Pons (tissue), 1 donor: ENCODE results near the gene NOVA2.

Source experiments
- DNase-seq: peaks from one replicate; pipeline ENCODE4 v3.0.0-alpha.2; 2016; ENCODE audit warnings: low spot score

Gene NOVA2

DNA sequence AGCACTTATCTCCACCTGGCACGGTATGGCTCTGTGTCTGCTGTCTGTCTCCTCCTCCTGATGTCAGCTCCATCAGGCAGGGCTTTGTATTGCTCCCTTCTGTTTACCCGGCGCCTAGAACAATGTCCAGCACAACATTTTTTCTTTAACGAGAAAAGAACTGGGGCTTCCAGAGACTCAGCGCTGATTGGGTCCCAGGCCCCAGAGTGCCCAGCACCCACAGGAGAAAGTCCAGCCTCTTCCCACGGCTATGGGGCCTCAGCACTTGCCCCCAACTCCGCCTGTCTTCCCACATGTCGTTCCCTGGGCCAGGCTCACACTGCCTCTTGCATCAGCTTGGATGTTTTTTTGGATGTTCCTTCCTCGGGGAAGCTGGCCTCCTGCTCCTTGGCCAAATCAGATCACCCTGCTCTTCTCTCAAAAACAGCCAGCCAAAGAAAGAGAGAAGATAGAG lies 78.1 kb downstream of the NOVA2 start:
- peak; percentile 66 for DNase-seq

DNA sequence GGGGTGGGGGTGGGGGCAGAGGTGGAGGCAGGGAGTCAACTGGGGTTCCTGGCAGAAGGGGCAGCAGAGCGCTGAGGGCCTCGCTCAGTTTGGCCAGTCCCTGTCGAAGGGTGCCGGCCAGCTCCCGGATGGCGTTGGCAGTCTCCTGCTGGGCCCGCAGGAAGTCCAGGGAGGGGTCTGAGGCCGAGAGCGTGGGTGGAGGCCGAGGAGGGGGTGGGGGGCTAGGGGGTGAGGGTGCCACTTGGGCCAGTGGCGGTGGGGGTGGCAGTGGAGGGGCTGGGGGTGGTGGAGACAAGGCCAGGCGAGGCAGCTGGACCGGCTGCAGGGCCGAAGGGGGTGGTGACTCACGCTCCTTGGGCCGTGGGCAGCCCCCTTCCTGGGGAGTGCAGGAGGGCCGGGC lies 82.8 kb downstream of the NOVA2 start:
- DNase-seq, result no peak

DNA sequence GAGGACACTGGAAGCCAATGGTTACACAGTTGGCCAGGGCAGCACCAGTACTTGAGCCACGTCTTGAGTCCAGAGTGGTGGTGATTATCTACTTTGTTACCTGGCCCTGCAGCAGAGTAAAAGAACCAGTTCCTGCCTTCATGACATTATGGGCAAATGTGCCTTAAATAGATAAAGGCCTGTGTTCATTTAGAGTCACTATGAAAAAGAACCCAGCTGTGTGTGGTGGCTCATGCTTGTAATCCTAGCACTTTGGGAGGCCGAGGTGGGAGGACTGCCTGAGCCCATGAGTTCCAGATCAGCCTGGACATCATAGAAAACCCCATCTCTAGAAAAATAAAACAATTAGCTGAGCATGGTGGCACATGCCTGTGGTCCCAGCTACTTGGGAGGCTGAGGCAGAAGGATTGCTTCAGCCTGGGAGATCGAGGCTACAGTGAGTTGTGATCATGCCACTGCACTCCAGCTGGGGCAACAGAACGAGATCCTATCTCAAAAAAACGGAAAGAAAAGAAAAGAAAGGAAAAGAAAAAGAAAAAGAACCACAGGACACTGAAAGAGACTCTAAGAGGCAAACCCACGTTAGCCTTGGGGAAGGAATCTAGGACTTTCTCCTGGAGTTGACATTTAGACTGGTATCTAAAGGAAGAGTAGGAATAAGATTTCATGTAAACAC lies 84.3 kb downstream of the NOVA2 start:
- DNase-seq, result no peak

DNA sequence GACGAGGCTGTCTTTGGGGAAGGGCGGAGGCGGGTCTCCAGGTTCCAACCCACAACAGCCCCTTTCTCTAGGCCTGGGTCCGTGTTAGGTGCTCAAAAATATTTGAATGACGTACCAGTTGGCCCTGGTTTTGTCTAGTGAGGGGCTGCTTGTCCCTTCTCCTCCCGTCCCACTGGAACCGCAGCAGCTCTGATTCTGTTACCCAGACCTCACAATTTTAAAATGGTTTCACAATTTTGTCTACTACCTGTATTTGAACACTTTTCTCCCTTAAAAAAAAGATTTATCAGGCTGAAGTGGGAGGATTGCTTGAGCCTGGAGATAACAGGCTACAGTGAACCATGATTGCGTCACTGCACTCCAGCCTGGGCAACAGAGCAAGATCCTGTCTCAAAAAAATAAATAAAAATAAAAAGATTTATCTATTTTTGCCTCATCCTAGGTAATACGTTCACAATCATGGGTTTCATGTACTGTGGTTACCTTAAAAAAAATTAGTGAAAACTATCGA lies 86.4 kb downstream of the NOVA2 start:
- no peak for DNase-seq

DNA sequence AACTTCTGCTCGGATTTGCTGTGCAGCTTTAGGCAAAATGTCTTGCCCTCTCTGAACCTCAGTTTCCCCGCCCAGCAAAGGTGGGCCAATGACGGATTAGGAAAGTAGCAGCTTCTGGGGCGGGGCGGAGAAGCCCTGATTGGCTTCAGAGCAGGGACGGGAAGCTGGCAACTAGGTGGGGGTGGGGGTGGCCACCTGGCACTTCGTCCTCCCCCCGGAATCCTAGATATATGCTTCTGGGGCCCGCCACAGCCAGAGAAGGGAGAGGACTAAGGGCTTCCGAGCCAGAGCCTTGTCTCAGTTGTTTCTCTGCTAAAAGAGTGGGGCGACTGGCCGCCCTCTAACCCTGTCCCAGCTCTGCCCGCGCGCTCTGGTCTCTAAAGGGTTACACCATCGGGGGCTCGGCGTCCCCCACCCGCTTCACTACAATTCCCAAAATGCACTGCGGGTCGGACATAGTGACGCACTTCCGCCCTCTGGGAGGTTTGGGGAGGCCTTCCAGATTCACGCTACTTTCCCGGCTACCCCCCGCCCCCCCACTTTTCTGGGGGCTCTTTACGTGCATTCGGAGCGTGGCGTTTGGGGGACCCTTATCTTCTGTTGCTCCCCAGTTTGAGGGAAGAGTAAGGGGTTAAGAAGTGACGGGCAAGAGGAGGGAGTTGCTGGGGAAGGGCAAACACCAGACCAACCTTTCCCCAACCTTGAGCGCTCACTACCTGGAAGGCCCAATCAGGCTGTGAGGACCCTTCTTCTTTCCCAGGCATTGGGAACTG lies 87.1 kb downstream of the NOVA2 start:
- peak; percentile 94 for DNase-seq

DNA sequence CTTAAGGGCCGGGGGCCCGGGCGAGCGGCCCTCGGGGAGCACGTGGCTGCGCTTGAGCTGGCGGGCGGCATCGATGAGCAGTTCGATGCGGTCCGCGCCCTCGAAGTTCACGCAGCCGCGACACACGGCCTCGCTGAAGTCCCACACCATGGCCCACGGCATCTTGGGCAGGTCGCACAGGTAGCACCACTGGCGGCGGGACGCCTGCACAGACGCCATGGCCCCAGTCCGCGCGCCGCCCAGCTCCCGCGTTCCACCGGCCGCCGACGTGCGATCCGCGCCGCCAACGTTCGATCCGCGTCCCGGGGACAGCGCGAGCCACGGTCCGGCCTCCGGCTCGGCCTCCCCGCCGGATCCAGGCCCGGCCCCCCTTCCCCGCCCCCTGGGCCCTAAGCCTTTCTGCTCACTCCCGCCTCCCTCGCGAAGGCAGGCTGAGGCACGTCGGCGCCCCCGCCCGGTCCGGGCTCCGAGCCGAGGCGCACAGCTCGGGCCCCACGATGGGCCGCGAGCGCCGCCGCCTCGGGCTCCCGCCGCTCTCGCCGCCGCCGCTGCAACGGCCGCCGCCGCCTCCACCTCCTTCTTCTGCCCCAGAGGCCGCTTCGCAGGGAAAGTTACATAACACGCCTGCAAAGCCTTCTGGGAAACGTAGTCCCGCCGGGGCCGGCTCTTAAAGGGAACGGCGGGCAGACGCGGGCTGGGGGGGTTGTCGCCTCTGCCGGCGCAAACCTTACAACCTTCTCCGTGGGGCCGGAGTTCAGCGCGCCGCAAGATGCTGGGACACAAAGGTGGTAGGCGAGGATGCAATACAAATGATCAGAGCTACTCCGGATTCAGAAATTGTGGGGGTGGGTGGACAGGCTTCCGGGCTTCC lies 87.9 kb downstream of the NOVA2 start, which contains the start of gene IRF2BP1:
Gene IRF2BP1 (minus strand): TSS at position 586 of the 871 bp plus-strand sequence. CDS start 367 bp downstream, at position 219.
- DNase-seq, result peak; percentile 91

DNA sequence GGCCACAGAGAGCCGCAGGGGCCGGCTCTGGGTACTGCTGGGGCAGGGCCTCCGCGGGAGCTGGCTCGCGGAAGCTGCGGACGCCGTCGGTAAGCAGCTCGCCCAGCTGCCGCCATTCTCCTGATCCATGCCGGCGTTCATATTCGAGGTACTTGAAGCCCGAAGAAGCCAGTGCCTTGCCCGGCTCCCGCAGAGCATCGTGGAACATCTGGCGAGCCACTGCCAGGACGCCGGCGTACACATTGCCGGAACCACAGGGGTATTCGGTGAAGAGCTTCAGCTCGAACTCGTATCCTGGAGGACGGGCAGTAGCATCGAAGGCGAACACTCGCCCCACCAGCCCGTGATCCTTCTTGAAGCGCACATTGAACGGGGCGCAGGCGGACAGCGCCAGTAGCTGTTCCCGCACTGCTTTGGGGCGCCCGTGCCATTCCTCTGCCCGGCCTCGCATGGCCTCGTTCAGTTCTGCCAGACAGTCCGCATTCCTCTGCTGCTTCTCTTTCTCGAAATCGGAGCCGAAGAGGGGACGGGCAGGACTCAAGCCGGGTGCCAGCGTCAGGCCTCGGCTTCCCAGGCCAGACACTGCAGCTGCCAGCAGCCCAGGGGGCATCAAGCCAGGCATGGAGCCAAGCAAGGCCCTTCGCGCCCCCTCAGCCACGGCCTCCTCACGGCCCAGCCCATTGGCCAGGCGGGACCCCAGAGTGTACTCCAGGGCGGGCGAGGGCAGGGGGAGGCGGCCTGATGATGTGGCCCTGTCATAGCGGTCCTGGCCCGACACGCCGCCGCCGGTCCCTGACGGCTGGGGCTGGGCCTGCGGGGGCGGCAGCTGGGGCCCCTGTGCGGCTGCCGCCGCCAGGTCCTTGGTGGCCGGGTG lies 88.7 kb downstream of the NOVA2 start:
- no peak for DNase-seq

DNA sequence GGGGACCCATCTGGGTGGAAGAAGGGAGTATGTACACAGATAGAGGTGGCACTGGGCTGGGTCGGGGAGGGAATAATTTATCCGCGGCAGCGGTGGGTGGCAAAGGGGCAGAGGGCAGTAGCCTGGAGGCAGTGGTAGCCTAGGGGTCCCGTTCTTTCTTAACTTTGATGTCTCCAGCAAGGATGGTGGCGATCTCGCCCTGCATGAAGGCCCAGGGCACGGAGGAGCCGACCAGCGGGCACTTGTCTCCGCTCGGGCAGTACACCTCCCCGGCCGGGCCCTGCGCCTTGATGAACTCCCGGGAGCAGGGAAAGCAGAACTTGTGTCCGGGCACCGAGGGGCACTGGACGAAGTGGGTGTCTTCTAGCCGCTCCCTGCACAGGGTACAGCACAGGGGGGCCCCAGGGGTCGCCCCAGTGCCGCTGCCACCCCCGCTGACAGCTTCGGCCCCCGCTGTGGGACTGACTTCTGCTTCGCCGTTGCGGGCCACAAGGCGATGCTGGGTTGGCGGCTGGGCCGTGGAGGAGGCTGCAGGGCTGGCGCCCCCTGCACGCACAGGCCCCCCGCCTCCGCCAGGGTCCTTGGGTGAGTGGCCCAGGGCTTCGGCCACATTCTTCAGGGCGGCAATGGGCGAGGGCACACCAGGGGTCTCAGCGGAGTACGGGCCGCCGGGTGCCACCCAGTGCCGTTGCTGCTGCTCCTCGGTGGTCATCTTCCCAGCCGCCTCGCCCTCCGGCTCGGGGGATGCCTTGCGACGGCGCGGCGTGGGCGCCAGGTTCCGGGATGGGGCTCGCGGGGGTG lies 89.6 kb downstream of the NOVA2 start:
- DNase-seq, result no peak
